Measurements from ENCODE around the gene PHYHD1.

The PHYHD1 gene

GRCh38 chr9:128901379-128901778 lies 19.4 kb upstream of the PHYHD1 start:
- DNase-seq (ENCODE audit: low spot score): no peak

- DNase-seq (ENCODE audit: low spot score): no peak
These were observed 19.0 kb upstream of the PHYHD1 start for GRCh38 chr9:128901822-128902221.

GRCh38 chr9:128902351-128903078 lies 18.3 kb upstream of the PHYHD1 start:
- DNase-seq (ENCODE audit: low spot score): no peak

- DNase-seq (ENCODE audit: low spot score): no peak
These were observed 17.7 kb upstream of the PHYHD1 start for GRCh38 chr9:128903079-128903461.

- DNase-seq (ENCODE audit: low spot score): no peak
These were observed 16.7 kb upstream of the PHYHD1 start for GRCh38 chr9:128903871-128904620.

GRCh38 chr9:128905964-128906363 lies 14.8 kb upstream of the PHYHD1 start:
- no peak for DNase-seq (ENCODE audit: low spot score)

- no peak for DNase-seq (ENCODE audit: low spot score)
These were observed 14.0 kb upstream of the PHYHD1 start for GRCh38 chr9:128906741-128907140.

GRCh38 chr9:128908372-128908771 lies 12.4 kb upstream of the PHYHD1 start:
- DNase-seq (ENCODE audit: low spot score): no peak

- DNase-seq (ENCODE audit: low spot score): no peak
These were observed 10.9 kb upstream of the PHYHD1 start for GRCh38 chr9:128909859-128910258.

- no peak for DNase-seq (ENCODE audit: low spot score)
These were observed 9.9 kb upstream of the PHYHD1 start for GRCh38 chr9:128910906-128911305.

GRCh38 chr9:128911529-128912035 lies 9.2 kb upstream of the PHYHD1 start:
- DNase-seq (ENCODE audit: low spot score): no peak

- no peak for DNase-seq (ENCODE audit: low spot score)
These were observed 8.4 kb upstream of the PHYHD1 start for GRCh38 chr9:128912270-128912853.

- no peak for DNase-seq (ENCODE audit: low spot score)
These were observed 7.5 kb upstream of the PHYHD1 start for GRCh38 chr9:128913048-128913900.

- no peak for DNase-seq (ENCODE audit: low spot score)
These were observed 6.6 kb upstream of the PHYHD1 start for GRCh38 chr9:128913995-128914772.

GRCh38 chr9:128916204-128916603 lies 4.6 kb upstream of the PHYHD1 start:
- DNase-seq (ENCODE audit: low spot score): no peak

GRCh38 chr9:128916745-128917144 lies 4.0 kb upstream of the PHYHD1 start:
- DNase-seq (ENCODE audit: low spot score): no peak

GRCh38 chr9:128917151-128917849 lies 3.5 kb upstream of the PHYHD1 start:
- DNase-seq (ENCODE audit: low spot score): peak; percentile 76

- DNase-seq (ENCODE audit: low spot score): no peak
These were observed 1.9 kb upstream of the PHYHD1 start for GRCh38 chr9:128918921-128919320.

- no peak for DNase-seq (ENCODE audit: low spot score)
These were observed 1.2 kb upstream of the PHYHD1 start for GRCh38 chr9:128919402-128920089.
